GM12872 (cell line): ENCODE results near the gene TBC1D2.
A peak's percentile ranks its signal among the peaks of the same experiment; 100 is the strongest.

ENCODE experiments used
- TF ChIP-seq, protein P1 (sequence below): IDR thresholded peaks from 3 replicates; pipeline ENCODE4 v1.5.1; 2011; ENCODE audit warnings: low read depth, mild to moderate bottlenecking, low read length, moderate library complexity; ENCODE audit not compliant: insufficient read depth

Gene TBC1D2

DNA sequence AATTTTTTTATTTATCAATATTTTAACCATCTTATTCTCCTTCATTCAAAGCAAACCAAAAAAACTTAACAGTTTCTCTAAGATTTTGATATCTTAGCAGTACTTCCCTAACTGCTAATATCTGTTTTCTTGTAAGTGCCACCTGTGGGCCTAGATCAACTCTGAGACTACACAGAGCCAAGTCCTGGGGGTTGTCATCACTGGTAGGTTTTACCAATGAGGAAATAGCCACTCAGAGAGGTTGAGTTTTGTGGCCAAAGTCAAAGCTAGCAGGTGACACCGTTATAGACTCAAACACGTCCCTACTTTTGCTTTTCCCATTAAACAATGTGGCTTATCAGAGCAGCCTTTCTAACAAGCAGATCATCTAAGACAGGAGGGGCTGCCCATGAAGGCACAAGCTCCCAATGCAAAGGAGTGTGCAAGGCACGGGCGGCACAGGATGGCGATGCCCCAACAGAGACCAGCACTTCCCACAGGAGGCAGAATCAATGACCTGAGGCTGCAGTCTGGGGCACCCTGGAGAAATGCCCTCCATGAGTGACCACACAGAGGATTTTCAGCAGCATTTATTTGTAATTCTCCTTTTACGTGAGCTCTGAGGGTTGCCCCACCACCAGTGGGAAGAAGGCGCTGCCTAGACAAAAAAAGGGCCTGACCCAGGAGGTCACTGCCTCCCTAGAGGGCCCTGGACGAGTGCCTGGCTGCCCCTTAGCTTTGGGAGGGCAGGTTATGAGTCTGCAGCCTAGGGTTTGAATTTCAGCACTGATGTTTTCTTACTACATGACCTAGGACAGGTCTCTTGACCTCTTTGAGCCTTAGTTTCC, 7.4 kb downstream of the TBC1D2 start:
- TF ChIP-seq, protein P1, sequence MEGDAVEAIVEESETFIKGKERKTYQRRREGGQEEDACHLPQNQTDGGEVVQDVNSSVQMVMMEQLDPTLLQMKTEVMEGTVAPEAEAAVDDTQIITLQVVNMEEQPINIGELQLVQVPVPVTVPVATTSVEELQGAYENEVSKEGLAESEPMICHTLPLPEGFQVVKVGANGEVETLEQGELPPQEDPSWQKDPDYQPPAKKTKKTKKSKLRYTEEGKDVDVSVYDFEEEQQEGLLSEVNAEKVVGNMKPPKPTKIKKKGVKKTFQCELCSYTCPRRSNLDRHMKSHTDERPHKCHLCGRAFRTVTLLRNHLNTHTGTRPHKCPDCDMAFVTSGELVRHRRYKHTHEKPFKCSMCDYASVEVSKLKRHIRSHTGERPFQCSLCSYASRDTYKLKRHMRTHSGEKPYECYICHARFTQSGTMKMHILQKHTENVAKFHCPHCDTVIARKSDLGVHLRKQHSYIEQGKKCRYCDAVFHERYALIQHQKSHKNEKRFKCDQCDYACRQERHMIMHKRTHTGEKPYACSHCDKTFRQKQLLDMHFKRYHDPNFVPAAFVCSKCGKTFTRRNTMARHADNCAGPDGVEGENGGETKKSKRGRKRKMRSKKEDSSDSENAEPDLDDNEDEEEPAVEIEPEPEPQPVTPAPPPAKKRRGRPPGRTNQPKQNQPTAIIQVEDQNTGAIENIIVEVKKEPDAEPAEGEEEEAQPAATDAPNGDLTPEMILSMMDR, result no peak

DNA sequence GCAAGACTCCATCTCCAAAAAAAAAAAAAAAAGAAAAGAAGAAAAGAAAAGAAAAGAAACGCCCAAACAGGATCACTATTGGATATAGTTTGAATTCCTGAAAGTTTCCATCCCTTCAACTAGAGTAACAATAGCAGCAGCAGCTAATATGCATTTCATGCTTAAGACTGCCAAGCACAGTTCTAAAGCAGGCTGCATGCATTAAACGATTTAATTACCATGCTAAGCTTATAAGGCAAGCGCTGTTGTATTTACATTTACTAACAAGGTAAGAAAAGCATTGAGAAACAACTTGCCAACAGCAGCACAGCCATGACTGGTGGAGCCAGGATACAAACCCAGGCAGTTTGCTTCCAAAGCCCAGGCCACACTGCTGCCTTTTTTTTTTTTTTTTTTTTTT, 13.0 kb downstream of the TBC1D2 start:
- TF ChIP-seq, protein P1, result no peak

DNA sequence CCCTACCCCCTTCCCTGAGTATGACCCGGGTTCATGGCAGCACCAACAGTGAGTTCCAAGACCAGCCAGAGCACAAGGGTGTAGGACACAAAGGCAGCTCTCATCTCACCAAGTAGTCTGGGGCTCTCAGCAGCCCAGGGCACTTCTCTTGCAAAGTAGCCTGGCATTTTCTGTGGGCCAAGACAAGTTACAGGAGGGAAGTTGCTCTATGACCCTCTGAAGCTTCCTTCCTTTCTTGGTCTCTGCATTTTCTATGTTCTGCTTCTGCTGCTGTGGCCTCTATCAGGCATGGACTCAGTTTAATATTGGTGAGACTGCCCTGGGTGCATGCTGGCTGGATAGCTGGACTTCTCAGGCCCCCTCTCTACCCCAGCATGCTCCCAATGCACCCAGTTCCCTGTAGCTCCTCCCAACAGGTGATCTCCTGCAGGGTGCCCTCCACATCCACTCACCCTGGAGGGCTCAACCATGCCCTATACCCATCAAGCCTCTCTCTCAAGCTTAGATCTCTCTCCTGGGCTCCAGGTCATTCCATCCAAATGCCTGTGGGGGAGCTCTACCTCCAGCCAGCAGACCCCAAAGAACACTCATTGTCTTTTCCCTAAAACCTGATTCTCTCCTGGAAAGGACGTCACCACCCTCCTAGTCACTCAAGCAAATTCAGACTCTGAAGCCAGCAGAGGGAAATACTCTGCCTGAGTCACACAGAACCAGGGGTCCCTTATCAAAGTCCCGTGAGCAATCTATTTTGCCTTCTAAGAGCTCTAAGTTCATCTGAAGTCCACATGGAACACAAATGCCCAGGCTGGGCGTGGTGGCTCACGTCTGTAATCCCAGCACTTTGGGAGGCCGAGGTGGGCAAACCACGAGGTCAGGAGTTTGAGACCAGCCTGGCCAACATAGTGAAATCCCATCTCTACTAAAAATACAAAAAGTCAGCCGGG, 13.8 kb downstream of the TBC1D2 start:
- TF ChIP-seq, protein P1, result peak; percentile 34; the same call in 1 of the 3 replicates

DNA sequence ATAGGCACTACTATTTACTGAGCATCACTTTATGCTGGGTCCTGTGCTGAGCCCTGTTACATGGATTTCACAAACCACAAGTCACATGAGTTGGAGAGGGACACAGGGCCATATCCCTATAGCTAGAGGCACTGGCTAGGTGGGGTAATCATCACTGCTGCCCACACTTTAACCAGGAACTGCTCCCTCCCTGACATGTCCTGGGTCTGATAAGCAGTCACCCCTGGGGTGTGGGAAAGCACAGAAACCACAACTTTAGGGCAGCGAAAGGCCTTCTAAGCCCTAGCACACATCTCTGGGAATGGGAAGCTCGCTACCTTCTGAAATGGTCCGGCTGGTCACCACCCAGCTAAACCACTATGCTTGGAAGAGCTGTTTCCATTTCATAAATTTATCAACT, 15.0 kb downstream of the TBC1D2 start:
- TF ChIP-seq, protein P1, result no peak

DNA sequence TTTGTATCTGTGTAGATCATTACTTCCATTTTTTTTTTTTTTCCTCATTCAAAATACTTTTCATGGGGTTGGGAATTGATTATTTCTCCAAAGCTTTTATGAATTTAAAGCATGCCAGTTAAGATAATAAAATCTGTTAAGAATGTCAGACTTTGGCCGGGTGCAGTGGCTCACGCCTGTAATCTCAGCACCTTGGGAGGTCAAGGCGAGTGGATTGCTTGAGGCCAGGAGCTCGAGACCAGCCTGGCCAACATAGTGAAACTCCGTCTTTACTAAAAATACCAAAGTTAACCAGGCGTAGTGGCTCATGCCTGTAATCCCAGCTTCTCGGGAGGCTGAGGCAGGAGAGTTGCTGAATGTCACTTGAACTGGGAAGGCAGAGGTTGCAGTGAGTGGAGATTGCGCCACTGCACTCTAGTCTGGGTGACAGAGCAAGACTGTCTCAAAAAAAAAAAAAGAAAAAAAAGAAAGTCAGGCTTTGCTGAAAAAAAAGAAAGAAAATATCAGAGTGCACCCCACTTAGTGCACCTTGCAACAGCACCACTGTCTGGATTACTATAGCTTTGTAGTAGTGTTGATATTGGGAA, 18.5 kb downstream of the TBC1D2 start:
- TF ChIP-seq, protein P1, result no peak

DNA sequence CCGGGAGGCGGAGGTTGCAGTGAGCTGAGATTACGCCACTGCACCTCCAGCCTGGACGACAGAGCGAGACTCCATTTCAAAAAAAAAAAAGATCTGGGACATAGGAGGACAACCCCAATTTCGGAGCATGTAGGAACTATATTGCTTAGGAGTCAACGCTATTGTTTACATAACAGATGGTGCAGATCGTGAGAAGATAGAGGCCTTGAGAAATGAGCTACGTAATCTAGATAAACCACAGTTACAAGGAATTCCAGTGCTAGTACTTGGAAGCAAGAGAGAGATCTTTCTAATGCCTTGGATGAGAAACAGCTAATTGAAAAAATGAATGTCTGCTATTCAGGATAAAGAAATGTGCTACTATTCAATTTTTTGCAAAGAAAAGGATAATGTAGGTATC, 20.3 kb downstream of the TBC1D2 start:
- TF ChIP-seq, protein P1, result no peak
